GM10248 (cell line): Measurements from ENCODE around the gene FLYWCH1.

ENCODE experiments used
- CTCF ChIA-PET: fragments of 300-600 bp; sonication (Branson Sonifier 250); formaldehyde crosslinking; extraction: SDS; loops from one replicate; lab custom pipeline; 2021; ENCODE audit warnings: antibody characterized with exemption; lab: Yijun Ruan, JAX
- POLR2A ChIA-PET: fragments of 350-650 bp; sonication (Branson Sonifier 250); formaldehyde crosslinking; extraction: SDS; loops from one replicate; lab custom pipeline; 2020; ENCODE audit warnings: antibody characterized with exemption; lab: Yijun Ruan, JAX
- DNase-seq: peaks from one replicate; pipeline ENCODE4 v3.0.0; 2012; ENCODE audit errors: extremely low spot score
- TF ChIP-seq, protein P1 (sequence below): IDR thresholded peaks from 2 replicates; pipeline ENCODE4 v1.5.1; 2012; ENCODE audit warnings: mild to moderate bottlenecking, low read depth; ENCODE audit errors: extremely low read depth, missing control alignments, control extremely low read depth

Gene FLYWCH1

GRCh38 chr16:2882650-2883457, 28.9 kb upstream of the FLYWCH1 start, which contains the start of gene FLYWCH2:
FLYWCH2 (plus strand) TSS chr16:2883215; CDS start chr16:2896450, 13,235 bp downstream.
- ChIA-PET POLR2A (interaction anchor here (1.0 to 1.7 kb wide), 6 partner anchors 15 to 561 kb away, joined by 3 to 9 read pairs (median 5); partner anchors contain the start of genes FLYWCH1, NAA60 and ZNF597), CTCF (interaction anchor here (0.8 to 3.9 kb wide), 15 partner anchors 8 to 44 kb away, joined by 3 to 34 read pairs (median 4); partner anchors contain the start of gene FLYWCH1)
- DNase-seq, result peak; percentile 97
- TF ChIP-seq, protein P1, sequence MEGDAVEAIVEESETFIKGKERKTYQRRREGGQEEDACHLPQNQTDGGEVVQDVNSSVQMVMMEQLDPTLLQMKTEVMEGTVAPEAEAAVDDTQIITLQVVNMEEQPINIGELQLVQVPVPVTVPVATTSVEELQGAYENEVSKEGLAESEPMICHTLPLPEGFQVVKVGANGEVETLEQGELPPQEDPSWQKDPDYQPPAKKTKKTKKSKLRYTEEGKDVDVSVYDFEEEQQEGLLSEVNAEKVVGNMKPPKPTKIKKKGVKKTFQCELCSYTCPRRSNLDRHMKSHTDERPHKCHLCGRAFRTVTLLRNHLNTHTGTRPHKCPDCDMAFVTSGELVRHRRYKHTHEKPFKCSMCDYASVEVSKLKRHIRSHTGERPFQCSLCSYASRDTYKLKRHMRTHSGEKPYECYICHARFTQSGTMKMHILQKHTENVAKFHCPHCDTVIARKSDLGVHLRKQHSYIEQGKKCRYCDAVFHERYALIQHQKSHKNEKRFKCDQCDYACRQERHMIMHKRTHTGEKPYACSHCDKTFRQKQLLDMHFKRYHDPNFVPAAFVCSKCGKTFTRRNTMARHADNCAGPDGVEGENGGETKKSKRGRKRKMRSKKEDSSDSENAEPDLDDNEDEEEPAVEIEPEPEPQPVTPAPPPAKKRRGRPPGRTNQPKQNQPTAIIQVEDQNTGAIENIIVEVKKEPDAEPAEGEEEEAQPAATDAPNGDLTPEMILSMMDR, result no peak

- POLR2A ChIA-PET, result interaction anchor here (1.0 to 1.7 kb wide), 4 partner anchors 16 to 560 kb away, joined by 3 to 9 read pairs (median 4); partner anchors contain the start of genes FLYWCH1, NAA60 and ZNF597
- DNase-seq, result peak; percentile 31
- CTCF ChIA-PET, result interaction anchor here (0.6 to 3.9 kb wide), 12 partner anchors 11 to 45 kb away, joined by 3 to 34 read pairs (median 4); partner anchors contain the start of gene FLYWCH1
- TF ChIP-seq, protein P1, result no peak
Measured at GRCh38 chr16:2883458-2883908, 28.2 kb upstream of the FLYWCH1 start.

DNA sequence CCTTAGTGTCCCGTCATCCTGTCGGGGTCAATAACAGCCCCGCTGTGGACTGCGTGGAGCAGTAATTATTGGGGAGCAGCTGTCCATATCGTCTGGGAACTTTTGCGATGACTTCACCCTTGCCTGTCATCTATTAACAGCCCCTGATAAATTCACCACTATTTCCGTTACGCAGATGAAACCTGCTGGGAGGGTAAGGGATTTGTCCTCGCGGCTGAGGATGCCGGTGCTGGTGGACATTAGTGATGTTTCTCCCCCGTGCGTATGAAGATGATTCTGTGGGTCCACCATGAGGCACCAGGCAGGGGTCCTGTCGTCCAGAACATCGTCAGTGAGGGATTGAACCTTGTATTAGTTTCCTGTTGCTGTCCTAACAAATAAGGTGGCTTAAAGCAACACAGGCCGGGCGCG, 27.7 kb upstream of the FLYWCH1 start:
- TF ChIP-seq, protein P1, result no peak
- DNase-seq, result no peak
- ChIA-PET POLR2A (no interaction called here), CTCF (interaction anchor here (0.6 to 3.9 kb wide), 7 partner anchors 12 to 46 kb away, joined by 3 to 34 read pairs (median 8); no protein-coding TSS in a partner anchor)

GRCh38 chr16:2894231-2894630, 17.5 kb upstream of the FLYWCH1 start:
- ChIA-PET CTCF (interaction anchor here (1.3 kb wide), 1 partner anchor 33 kb away, joined by 3 read pairs; no protein-coding TSS in a partner anchor), POLR2A (no interaction called here)
- no peak for DNase-seq
- TF ChIP-seq, protein P1, result no peak

DNA sequence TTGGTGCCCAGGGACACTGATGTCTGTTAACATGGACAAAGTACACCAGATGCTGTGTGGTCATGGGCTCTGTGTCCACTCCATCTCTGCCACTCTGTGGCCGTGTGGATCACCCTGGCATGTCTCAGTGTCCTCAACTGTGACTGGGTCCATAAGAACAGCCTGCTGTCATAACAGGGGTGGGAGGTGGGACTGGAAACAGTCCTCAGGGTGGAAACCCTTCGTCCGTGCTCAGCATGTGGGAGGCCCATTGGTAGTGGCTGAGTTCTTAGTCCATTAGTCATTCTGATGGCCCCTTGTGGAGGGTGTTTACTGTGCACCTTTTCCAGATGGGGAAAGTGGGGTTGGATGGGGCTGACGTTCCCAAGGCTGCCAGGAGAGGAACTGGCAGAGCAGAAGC, 15.9 kb upstream of the FLYWCH1 start:
- TF ChIP-seq, protein P1, result no peak
- no peak for DNase-seq
- ChIA-PET CTCF (interaction anchor here (0.7 to 1.3 kb wide), 2 partner anchors 28 to 32 kb away, joined by 3 read pairs; no protein-coding TSS in a partner anchor), POLR2A (no interaction called here)

GRCh38 chr16:2896480-2897010, 15.2 kb upstream of the FLYWCH1 start:
- ChIA-PET POLR2A (interaction anchor here (0.8 kb wide), 1 partner anchor 9 kb away, joined by 3 read pairs; no protein-coding TSS in a partner anchor), CTCF (interaction anchor here (0.9 to 1.6 kb wide), 2 partner anchors 11 to 31 kb away, joined by 3 to 6 read pairs; no protein-coding TSS in a partner anchor)
- DNase-seq, result peak; percentile 11
- TF ChIP-seq, protein P1, result no peak
